GM19193 (cell line): Measurements from ENCODE around the gene GRIN2B.

Experiments
- POLR2A ChIP-seq: IDR thresholded peaks from 4 replicates; pipeline ENCODE4 v1.6.1; 2011; ENCODE audit not compliant: insufficient read depth, insufficient read length; ENCODE audit errors: extremely low read depth

GRIN2B gene

GRCh38 chr12:13937735-13938134 lies 43.7 kb downstream of the GRIN2B start:
- TF ChIP-seq POLR2A = no peak

GRCh38 chr12:13935169-13935568 lies 46.2 kb downstream of the GRIN2B start:
- TF ChIP-seq POLR2A = no peak
